Glutamatergic neuron (in vitro differentiated cells): ENCODE data around the gene TCF19. TPM values are rescaled to one million over a fixed set of nuclear protein-coding genes. Genes with fewer than 3 reads are reported as not detected.

Source experiments
- DNase-seq: peaks from one replicate; pipeline ENCODE4 v3.0.0; 2022
- H3K27ac Mint-ChIP-seq: one replicate; pipeline ENCODE4 v1.8.0; 2020; ENCODE audit warnings: mild to moderate bottlenecking, mixed read lengths, inconsistent platforms; ENCODE audit not compliant: unreplicated experiment
- H3K27me3 Mint-ChIP-seq: one replicate; pipeline ENCODE4 v1.8.0; 2020; ENCODE audit warnings: mild to moderate bottlenecking, moderate library complexity, mixed read lengths, inconsistent platforms; ENCODE audit not compliant: unreplicated experiment
- H3K36me3 Mint-ChIP-seq: one replicate; pipeline ENCODE4 v1.8.0; 2020; ENCODE audit warnings: mild to moderate bottlenecking, mixed read lengths, inconsistent platforms; ENCODE audit not compliant: unreplicated experiment
- H3K4me1 Mint-ChIP-seq: one replicate; pipeline ENCODE4 v1.8.0; 2020; ENCODE audit warnings: mild to moderate bottlenecking, low read depth, mixed read lengths, inconsistent platforms; ENCODE audit not compliant: unreplicated experiment
- H3K4me3 Mint-ChIP-seq: one replicate; pipeline ENCODE4 v1.8.0; 2020; ENCODE audit warnings: mild to moderate bottlenecking, mixed read lengths, inconsistent platforms; ENCODE audit not compliant: unreplicated experiment
- H3K9me3 Mint-ChIP-seq: one replicate; pipeline ENCODE4 v1.8.0; 2020; ENCODE audit warnings: mild to moderate bottlenecking, moderate library complexity, mixed read lengths, inconsistent platforms; ENCODE audit not compliant: unreplicated experiment
- CTCF ChIP-seq: fragments of 200-600 bp; sonication (generic); IDR thresholded peaks from one replicate; pipeline ENCODE4 v1.5.0; 2021; ENCODE audit not compliant: partially characterized antibody, unreplicated experiment
- total RNA-seq: library from RNA; stranded (reverse); fragmentation: NEBNext Ultra II Directional; extraction: Animal tissue kit (Norgen Biotek cat#: 25700); gene quantifications from one replicate; pipeline ENCODE4 v1.2.1, GENCODE V29; 2021; ENCODE audit not compliant: unreplicated experiment

TCF19 gene
- total RNA-seq, 1 donor from 2014 or later: 5.8 TPM

- Mint-ChIP-seq H3K9me3 (peaks cover 10% of the 10 kb centered on the region), H3K27me3 (peaks cover 14% of the 10 kb centered on the region), H3K4me3 (no peak overlapping the region), H3K27ac (peak overlapping the region; percentile 59), H3K4me1 (peaks cover 17% of the 10 kb centered on the region), H3K36me3 (peaks cover 4% of the 10 kb centered on the region)
- no peak for TF ChIP-seq CTCF
- DNase-seq: no peak
Measured at GRCh38 chr6:31170987-31171671, 12.7 kb downstream of the TCF19 start.

- H3K4me1 Mint-ChIP-seq: peaks cover 17% of the 10 kb centered on the region
- no peak for DNase-seq
- peaks cover 15% of the 10 kb centered on the region for H3K27me3 Mint-ChIP-seq
- H3K36me3 Mint-ChIP-seq: peaks cover 4% of the 10 kb centered on the region
- H3K9me3 Mint-ChIP-seq: peaks cover 10% of the 10 kb centered on the region
- peak overlapping the region; percentile 38 for H3K4me3 Mint-ChIP-seq
- no peak overlapping the region for H3K27ac Mint-ChIP-seq
- no peak for TF ChIP-seq CTCF
Measured at GRCh38 chr6:31171931-31172905, 13.8 kb downstream of the TCF19 start.

GRCh38 chr6:31172973-31173384, 14.6 kb downstream of the TCF19 start:
- Mint-ChIP-seq H3K9me3 (peaks cover 11% of the 10 kb centered on the region), H3K36me3 (peaks cover 4% of the 10 kb centered on the region), H3K4me3 (no peak overlapping the region), H3K27ac (no peak overlapping the region), H3K27me3 (peaks cover 15% of the 10 kb centered on the region), H3K4me1 (peaks cover 17% of the 10 kb centered on the region)
- no peak for TF ChIP-seq CTCF
- DNase-seq: no peak

- peaks cover 16% of the 10 kb centered on the region for H3K4me1 Mint-ChIP-seq
- TF ChIP-seq CTCF: no peak
- no peak for DNase-seq
- H3K36me3 Mint-ChIP-seq: peaks cover 4% of the 10 kb centered on the region
- no peak overlapping the region for H3K27ac Mint-ChIP-seq
- H3K9me3 Mint-ChIP-seq: peaks cover 12% of the 10 kb centered on the region
- no peak overlapping the region for H3K4me3 Mint-ChIP-seq
- peaks cover 15% of the 10 kb centered on the region for H3K27me3 Mint-ChIP-seq
Measured at GRCh38 chr6:31173406-31173805, 15.0 kb downstream of the TCF19 start.
